Endodermal cell (in vitro differentiated cells): ENCODE measurements around the gene SURF2. TPM values are rescaled to one million over a fixed set of nuclear protein-coding genes. Genes with fewer than 3 reads are reported as not detected.

Experiments used
- DNase-seq: peaks from one replicate; pipeline ENCODE4 v3.0.0-alpha.2; 2017
- H3K27ac ChIP-seq: 2 replicates; pipeline ENCODE4 v1.5.1; 2013; ENCODE audit warnings: mild to moderate bottlenecking, low read depth, low read length, moderate library complexity
- H3K27me3 ChIP-seq: 2 replicates; pipeline ENCODE4 v1.6.1; 2013; ENCODE audit warnings: mild to moderate bottlenecking, low read length, moderate library complexity; ENCODE audit not compliant: insufficient read depth, control insufficient read depth, poor library complexity, severe bottlenecking
- H3K36me3 ChIP-seq: 2 replicates; pipeline ENCODE4 v1.7.0; 2013; ENCODE audit warnings: mild to moderate bottlenecking, low read length, moderate library complexity; ENCODE audit not compliant: control insufficient read depth, insufficient read depth
- H3K4me1 ChIP-seq: one replicate; pipeline ENCODE4 v1.7.0; 2013; ENCODE audit warnings: low read length; ENCODE audit not compliant: control insufficient read depth, insufficient read depth
- H3K4me3 ChIP-seq: 2 replicates; pipeline ENCODE4 v1.5.1; 2013; ENCODE audit warnings: mild to moderate bottlenecking, low read length, moderate library complexity
- H3K9ac ChIP-seq: 2 replicates; pipeline ENCODE4 v1.6.1; 2013; ENCODE audit warnings: mild to moderate bottlenecking, low read length, moderate library complexity; ENCODE audit not compliant: poor library complexity, severe bottlenecking; ENCODE audit errors: extremely low read depth
- H3K9me3 ChIP-seq: 2 replicates; pipeline ENCODE4 v1.6.1; 2013; ENCODE audit warnings: mild to moderate bottlenecking, low read length, moderate library complexity; ENCODE audit not compliant: control insufficient read depth
- H3K27ac Mint-ChIP-seq: 2 replicates; pipeline ENCODE4 v1.8.0; 2020; ENCODE audit warnings: mixed read lengths
- H3K27me3 Mint-ChIP-seq: 2 replicates; pipeline ENCODE4 v1.8.0; 2021; ENCODE audit warnings: mild to moderate bottlenecking, mixed read lengths; ENCODE audit not compliant: insufficient read depth
- H3K36me3 Mint-ChIP-seq: 2 replicates; pipeline ENCODE4 v1.8.0; 2020; ENCODE audit warnings: low read depth, mixed read lengths
- H3K4me1 Mint-ChIP-seq: 2 replicates; pipeline ENCODE4 v1.8.0; 2020; ENCODE audit warnings: mixed read lengths
- H3K4me3 Mint-ChIP-seq: 2 replicates; pipeline ENCODE4 v1.8.0; 2020; ENCODE audit warnings: mild to moderate bottlenecking, moderate library complexity, mixed read lengths
- H3K9me3 Mint-ChIP-seq: 2 replicates; pipeline ENCODE4 v1.8.0; 2020; ENCODE audit warnings: mild to moderate bottlenecking, mixed read lengths
- WGBS, 2 experiments: methylation state at CpG; one replicate each; pipeline versions ENCODE4 v1.1.5 to v1.1.7; 2013; ENCODE audit warnings: missing lambda C conversion rate in 2 of 2, mixed read lengths in 1 of 2; ENCODE audit not compliant: insufficient coverage in 1 of 2, insufficient read length in 1 of 2; 5-methylcytosine and 5-hydroxymethylcytosine counted together
- total RNA-seq, 2 donors: library from RNA; stranded (reverse); fragmentation: NEBNext Ultra II Directional in 1 of 2; extraction: Animal tissue kit (Norgen Biotek cat#: 25700) in 1 of 2; gene quantifications; 2 replicates in 1 of 2; 3 replicates in 1 of 2; pipeline ENCODE4 v1.2.1, GENCODE V29; 2021
- TF ChIP-seq, protein P1 (sequence below): fragments of 200-600 bp; sonication (generic); conservative IDR thresholded peaks from 2 replicates; pipeline ENCODE4 v1.5.0; 2021; ENCODE audit warnings: antibody characterized with exemption, mild to moderate bottlenecking

SURF2 gene
- total RNA-seq, 2 donors from 2014 or later, result 18.0 to 25.9 TPM

DNA sequence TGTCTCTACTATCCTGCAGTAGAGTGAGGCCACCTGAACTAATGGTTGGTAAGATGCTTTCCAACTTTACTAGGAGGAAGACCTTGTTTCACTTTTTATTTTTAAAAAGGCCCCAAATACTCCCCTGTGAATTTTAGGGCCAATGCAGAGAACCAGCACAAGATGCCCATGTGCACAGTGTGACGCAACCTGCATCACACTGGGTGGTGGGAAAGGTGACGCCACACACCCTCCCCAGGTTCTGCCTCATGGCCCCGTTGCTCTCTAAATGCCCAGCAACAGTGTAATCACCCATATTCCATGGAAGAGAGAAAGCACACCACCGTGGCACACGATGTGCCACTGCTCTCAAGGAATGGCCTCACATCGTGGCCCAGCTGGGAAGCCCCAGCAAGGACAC lies 13.1 kb downstream of the SURF2 start:
- DNase-seq, result no peak
- H3K4me3 ChIP-seq, result no peak overlapping the region
- no peaks in the 10 kb centered on the region for H3K27me3 Mint-ChIP-seq
- H3K4me1 ChIP-seq, result peaks cover 18% of the 10 kb centered on the region
- H3K9me3 ChIP-seq, result no peaks in the 10 kb centered on the region
- H3K9ac ChIP-seq, result no peak overlapping the region
- 81 to 86% methylated on average over 5 to 6 of the region's 6 CpGs for WGBS, 2 experiments
- TF ChIP-seq, protein P1, sequence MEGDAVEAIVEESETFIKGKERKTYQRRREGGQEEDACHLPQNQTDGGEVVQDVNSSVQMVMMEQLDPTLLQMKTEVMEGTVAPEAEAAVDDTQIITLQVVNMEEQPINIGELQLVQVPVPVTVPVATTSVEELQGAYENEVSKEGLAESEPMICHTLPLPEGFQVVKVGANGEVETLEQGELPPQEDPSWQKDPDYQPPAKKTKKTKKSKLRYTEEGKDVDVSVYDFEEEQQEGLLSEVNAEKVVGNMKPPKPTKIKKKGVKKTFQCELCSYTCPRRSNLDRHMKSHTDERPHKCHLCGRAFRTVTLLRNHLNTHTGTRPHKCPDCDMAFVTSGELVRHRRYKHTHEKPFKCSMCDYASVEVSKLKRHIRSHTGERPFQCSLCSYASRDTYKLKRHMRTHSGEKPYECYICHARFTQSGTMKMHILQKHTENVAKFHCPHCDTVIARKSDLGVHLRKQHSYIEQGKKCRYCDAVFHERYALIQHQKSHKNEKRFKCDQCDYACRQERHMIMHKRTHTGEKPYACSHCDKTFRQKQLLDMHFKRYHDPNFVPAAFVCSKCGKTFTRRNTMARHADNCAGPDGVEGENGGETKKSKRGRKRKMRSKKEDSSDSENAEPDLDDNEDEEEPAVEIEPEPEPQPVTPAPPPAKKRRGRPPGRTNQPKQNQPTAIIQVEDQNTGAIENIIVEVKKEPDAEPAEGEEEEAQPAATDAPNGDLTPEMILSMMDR, result no peak
- H3K27ac ChIP-seq, result no peak overlapping the region
- H3K36me3 Mint-ChIP-seq, result peaks cover 57% of the 10 kb centered on the region
- no peaks in the 10 kb centered on the region for H3K9me3 Mint-ChIP-seq
- H3K36me3 ChIP-seq, result peaks cover 82% of the 10 kb centered on the region
- H3K4me3 Mint-ChIP-seq, result no peak overlapping the region
- H3K4me1 Mint-ChIP-seq, result peaks cover 37% of the 10 kb centered on the region
- no peaks in the 10 kb centered on the region for H3K27me3 ChIP-seq
- H3K27ac Mint-ChIP-seq, result peak overlapping the region; percentile 69

DNA sequence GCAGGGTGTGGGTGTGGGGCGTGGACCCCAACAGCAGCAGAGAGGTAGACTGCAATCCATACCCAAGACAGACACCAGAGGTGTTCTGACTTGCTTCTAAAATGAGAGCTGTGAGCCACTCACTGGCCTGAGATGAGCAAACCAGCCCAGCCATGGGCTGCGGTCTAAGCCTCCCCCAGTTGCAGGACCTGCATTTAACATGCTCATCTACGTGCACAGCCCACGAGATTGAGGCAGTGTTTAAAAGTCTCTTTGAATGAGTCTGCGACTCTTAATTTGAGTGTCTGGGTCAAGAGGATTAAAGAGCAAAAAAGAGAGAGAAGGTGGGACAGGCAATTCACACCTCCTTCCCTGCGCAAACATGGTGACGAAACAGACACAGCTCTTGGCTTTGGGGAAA lies 13.6 kb downstream of the SURF2 start:
- Histone ChIP-seq H3K36me3 (peaks cover 79% of the 10 kb centered on the region), H3K9ac (no peak overlapping the region), H3K9me3 (no peaks in the 10 kb centered on the region), H3K27ac (no peak overlapping the region), H3K4me3 (no peak overlapping the region), H3K4me1 (peaks cover 18% of the 10 kb centered on the region), H3K27me3 (no peaks in the 10 kb centered on the region)
- H3K36me3 Mint-ChIP-seq, result peaks cover 54% of the 10 kb centered on the region
- H3K9me3 Mint-ChIP-seq, result no peaks in the 10 kb centered on the region
- H3K4me3 Mint-ChIP-seq, result no peak overlapping the region
- no peaks in the 10 kb centered on the region for H3K27me3 Mint-ChIP-seq
- no peak for DNase-seq
- TF ChIP-seq, protein P1, result no peak
- H3K27ac Mint-ChIP-seq, result peak overlapping the region; percentile 34
- H3K4me1 Mint-ChIP-seq, result peaks cover 41% of the 10 kb centered on the region
- WGBS, 2 experiments, result 86 to 89% methylated on average over 6 to 7 of the region's 7 CpGs

DNA sequence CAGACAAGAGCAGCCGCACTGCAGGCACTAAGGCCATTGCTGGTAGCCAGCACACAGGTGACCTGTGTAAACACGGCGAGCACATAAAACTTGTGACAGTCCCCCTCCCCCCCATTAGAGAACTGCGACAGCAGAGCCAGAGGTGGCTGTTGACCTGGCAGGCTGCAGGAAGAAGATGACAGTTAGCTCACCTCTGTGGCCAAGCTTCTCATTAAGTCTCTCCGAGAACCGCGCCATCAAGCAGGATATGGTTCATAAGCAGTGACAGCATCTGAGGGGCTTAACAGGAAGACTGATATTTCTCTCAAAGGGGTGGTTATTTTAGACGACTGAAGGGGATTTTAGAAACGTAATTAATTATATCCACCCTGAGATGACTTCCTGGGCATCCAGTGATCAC lies 14.3 kb downstream of the SURF2 start:
- Histone ChIP-seq H3K4me1 (peaks cover 18% of the 10 kb centered on the region), H3K27me3 (no peaks in the 10 kb centered on the region), H3K36me3 (peaks cover 71% of the 10 kb centered on the region), H3K9me3 (no peaks in the 10 kb centered on the region), H3K27ac (no peak overlapping the region), H3K4me3 (no peak overlapping the region), H3K9ac (no peak overlapping the region)
- H3K4me1 Mint-ChIP-seq, result peaks cover 43% of the 10 kb centered on the region
- H3K27me3 Mint-ChIP-seq, result no peaks in the 10 kb centered on the region
- peak overlapping the region; percentile 16 for H3K27ac Mint-ChIP-seq
- H3K9me3 Mint-ChIP-seq, result no peaks in the 10 kb centered on the region
- peaks cover 47% of the 10 kb centered on the region for H3K36me3 Mint-ChIP-seq
- no peak overlapping the region for H3K4me3 Mint-ChIP-seq
- no peak for DNase-seq
- 91 to 93% methylated on average over 9 of the region's 9 CpGs for WGBS, 2 experiments
- TF ChIP-seq, protein P1, result no peak
